COLO668 (cell line): Measurements from ENCODE around the gene TMEM185A.
"Not testable (repeated sequence)": the region's sequence is repeated elsewhere in the genome, so short reads cannot be mapped to it uniquely, and the experiment has no call there.

Experiments
- DNase-seq: peaks from one replicate; lab custom pipeline; 2025; ENCODE audit not compliant: unreplicated experiment; lab: John Stamatoyannopoulos, UW

Gene TMEM185A

DNA sequence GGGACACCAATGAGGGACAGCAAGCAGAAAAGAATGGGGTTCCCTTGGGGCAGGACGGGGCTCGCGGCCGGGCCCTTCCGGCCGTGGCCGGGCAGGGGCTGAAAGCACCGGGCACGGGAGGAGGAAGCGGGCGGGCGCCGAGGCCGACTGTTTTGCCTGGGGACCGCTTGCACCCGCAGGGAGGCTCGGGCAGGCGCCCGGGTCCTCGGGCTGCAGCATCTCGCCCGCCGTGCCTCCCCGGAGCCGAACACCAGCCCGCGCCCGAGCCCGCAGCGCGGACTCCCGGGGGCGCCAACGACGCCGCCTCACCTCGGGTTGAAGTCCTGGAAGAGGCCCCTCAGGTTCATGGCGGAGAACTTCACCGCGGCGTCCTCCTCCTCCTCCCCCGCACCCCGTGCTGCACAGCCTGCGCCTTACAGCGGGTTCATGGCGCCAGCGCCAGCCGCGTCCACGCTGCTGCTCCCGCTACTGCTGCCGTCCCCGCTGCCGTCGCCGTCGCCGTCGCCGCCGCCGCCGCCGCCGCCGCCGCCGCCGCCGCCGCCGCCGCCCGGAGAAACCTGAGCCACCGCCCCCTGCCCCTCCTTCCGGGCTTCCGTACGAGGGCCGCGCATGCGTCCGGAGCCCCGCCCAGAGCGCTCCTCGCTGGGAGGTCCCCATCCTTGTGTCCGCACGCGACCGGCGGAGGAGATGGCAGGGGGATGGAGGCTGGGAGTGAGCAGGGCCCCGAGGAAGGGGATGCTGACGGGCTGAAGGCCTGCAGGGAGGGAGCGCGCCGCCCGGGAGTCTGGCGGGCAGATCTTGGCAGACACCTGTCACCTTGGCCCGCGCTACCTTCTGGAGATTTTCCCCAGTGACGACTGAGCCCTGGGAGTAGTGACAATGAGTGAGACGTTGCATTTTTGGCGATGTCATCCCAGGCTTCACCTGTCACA, at the start of gene TMEM185A:
TSS of gene TMEM185A (minus strand) at position 559 of the 932 bp plus-strand sequence. CDS start at position 347, 212 bp downstream.
- DNase-seq: peak; percentile 89

DNA sequence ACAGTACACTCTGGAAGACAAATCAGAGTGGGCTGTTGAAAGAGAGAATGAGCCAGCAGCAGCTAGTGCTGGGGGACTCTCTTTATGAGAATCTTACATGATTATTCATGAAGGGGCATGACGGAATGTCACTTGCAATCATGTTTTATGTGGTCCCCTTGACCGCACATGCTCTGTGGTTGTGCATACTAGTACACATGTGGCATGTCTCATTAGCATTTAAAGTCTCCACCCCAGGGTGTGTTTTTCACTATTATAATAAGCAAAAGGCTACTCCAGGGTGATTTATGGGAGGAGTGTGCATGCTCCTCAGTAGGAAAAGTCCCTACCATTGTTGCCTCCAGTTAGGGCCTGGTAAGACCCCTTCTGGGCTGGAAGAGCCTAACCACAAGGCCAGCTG, 49.6 kb upstream of the TMEM185A start:
- DNase-seq: no peak

DNA sequence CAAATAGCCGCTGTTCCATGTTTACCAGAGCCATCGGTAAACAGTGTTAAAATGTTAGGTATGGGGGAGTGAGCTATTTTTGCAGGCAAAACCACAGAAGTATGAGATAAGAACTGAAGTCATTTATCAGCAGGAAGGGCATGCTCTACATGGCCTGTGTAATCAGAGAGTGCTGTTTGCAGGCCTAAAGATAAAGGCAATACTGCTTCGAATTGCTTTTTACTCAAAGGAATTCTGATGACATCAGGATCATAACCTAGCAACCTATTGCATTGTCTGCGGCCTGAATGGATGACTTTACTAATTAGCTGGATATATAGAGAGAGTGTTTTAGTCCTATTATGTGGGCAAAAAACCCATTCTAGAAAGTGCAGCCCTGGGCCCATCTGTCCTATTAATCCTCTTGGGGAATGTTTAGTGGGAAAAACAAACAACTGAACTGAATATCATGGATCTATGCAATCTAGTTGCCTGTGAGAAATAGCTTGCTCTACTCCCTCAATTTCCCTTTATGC, 47.6 kb upstream of the TMEM185A start:
- not testable (repeated sequence) for DNase-seq

DNA sequence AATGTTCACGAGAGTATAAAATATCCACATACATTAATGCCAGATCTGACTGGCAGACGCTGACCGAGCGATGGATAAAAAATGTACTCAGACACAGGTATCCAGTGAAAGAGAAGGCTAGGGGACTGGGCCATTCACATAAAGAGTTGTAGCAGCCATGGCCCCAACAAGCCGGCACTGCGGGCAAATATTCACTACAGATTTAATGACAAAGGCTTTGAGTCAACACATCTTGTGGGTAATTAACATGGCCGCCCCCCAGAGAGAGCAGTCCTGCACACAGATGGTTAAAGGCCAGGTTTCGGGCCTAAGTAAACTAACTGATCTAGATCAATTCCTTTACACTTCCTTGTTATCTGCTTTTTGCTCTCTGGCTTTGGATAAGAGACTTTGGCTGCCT, 44.0 kb upstream of the TMEM185A start:
- not testable (repeated sequence) for DNase-seq

DNA sequence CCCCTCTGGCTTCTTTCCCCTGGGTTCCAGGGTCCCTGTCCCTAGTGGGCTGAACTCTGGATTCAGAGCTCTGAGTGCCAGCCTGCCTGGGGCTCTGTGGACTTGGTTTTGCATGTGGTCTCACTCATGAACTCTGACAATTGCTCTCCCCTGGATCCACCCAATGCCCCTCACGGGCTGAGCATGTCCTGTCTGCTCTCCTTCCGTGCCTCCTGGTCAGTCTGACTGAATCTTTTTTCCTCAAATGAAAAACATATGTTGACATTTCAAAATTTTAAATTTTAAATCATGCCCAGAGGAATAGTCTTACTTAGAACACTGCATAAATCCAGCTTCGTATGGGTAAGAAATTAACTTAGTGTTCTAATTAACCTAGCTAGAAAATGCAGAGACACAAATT, 43.5 kb upstream of the TMEM185A start:
- DNase-seq: not testable (repeated sequence)

DNA sequence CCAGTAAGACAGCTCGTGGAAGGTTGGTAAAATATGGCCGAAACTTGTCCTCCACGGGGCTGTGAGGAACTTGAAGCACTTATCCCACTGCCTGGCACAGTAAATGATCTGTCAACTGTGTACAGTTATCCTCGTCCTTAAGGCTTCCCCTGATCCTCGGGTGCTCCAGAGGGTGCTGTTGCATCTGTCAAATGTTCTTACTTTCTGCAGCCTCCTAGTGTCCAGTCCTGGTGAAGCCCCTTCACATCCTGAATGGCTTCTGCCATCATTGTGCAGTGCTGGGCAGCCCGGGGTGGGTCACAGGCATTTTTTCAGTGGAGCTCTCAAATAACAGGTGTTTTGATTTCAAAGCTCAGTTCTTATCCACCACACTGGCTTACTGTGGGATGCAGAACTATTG, 29.0 kb upstream of the TMEM185A start:
- DNase-seq: not testable (repeated sequence)

DNA sequence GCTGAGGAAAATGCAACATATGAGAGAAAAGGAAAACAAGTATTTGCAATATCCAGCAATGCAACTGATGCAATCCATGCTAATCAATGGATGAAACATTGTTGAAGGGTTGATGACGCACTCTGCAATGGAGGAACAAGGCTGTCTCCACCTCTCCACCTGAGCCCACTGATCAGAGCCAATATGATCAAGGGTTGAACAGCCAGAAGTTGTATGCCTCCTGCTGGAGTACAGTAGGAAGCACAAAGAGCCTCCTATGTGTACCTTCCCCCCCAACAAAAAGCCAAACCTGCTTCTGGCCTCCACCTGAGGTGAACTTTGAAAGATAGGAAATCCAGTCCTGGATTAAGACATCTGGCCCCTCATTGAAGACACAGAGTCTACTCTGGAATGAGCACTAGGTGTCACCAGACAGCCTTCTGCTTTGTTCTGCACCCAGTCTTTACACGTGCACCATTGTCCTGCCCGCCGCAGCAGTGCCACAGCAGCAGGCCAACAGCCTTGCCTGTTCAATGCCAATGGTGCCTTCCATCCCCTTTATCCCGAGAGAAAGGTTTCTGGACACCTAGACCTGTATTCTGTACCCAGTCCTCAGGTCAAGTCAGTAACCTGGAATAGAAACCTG, 24.8 kb upstream of the TMEM185A start:
- DNase-seq: not testable (repeated sequence)

DNA sequence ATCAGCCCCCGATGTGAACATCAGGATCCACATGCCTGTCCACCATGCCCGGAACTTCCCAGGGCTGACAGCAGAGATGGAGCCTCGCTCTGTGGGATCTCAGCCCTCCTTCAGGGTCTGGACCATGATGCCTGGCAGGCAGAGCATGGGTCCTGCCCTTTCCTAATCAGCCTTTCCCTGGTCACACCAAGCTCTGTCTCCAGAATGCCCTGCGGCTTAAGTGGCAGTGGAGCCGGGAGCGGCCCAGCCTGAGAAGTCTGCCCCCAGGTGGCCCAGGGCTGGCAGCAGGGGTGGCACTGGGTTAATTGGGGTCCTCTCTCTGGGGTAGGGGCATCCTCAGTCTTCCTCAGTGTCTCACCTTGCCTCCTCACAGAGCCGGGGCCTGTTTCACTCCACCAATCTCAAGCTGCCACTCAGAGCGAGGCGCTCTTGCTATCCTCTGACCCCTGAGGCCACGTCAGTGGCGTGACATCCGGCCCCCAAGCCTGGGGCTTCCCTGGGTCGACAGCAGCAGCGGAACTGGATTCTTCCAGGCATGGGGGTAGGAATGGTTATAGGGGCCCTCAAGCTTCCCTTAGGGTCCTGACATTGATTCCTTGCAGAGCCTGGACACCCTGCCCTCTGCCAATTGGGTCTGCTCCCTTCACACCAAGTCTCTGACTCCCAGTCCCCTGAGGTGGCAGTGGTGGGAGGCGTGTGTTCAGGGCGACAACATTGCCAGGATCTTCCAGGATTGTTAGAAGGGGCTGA, 20.8 kb upstream of the TMEM185A start:
- no peak for DNase-seq

DNA sequence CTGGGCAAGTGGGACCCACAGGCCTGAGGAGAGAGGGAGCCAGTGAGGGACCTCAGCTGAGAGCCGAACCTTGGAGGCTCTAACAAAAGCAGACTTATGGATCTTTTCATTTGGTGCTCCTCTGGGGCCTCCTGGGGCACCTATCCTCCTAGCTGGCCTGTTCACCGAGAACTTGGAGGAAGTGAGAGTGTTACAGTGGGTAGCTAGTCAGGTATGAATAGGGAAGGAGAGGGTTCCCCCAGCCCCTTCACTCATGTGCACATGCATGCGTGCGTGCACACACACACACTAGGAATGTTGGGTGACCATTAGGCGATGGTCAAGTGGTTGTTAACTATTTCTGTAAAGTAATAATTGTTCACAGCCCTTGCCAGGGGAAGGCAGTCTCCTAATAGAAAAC, 18.6 kb upstream of the TMEM185A start:
- DNase-seq: no peak

DNA sequence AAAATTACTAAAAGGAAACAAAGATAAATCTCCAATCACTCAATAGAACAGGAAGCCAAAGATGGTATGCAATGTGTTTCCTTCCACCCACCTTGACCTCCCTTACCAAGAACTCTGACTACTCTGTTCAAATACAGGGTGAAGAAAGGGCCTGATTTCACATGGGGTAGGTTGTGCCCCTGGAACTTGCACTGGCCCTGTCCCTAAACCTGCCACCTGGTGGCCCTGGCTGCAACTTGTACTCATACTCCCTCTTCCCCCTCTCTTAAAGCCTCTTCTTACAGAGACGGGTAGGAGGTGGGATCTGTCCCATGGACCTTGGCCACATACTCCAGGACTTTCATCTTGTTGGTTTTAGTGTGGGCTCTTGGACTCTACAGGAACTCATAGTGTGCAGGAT, 17.3 kb upstream of the TMEM185A start:
- no peak for DNase-seq

DNA sequence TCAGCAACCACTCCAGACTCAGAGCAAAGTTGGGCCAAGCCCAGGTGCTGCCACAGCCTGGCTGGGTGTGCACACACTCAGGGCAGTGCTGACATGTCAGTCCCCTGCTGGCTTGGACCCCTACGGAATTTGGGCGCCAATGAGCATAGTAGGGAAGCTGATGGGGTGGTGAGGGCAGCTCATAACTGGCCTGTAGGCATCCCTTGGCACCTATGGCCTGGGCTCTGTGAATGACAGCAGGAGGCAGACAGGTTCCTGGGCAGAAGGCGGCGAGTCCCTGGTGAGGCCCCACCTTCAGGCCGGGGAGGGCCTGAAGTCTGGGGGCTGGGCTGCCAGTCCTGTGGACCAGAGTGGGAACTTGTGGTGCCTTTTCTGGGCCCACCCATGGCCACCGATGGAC, 15.9 kb upstream of the TMEM185A start:
- no peak for DNase-seq

DNA sequence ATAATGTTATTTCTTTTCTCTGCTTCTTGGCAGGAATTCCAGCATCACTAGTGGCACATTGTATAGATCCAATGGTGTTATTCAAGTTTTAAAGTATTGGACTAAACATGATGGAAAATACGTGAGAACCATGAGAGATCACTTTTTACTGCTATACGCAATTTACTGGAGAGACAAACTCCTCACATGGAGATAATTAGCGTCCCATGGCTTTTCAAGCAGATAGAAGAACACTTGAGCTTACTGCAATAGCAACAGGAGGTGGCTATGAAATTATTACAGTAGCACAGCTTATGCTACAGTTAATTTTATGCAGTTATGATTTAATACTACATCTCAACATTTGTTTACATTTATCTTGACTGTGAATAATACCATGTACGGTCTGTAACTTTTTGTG, 11.9 kb upstream of the TMEM185A start:
- DNase-seq: no peak

DNA sequence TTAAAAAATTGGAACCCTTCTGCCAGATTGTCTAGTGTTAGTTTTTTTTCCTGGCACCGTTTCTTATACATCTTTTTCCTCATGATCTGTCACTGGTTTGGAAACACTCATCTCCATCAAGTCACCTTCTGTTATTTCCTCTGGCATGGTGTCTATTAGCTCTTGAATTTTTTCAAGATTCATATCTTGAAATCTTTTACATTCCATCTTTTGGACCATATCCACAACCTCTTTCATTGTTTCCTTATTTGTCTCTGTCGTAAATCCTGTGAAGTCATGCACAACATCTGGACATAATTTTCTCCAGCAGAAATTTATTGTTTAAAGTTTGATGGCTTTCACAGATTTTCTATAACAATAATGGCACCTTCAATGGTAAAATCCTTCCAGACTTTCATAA, 10.2 kb upstream of the TMEM185A start:
- no peak for DNase-seq

DNA sequence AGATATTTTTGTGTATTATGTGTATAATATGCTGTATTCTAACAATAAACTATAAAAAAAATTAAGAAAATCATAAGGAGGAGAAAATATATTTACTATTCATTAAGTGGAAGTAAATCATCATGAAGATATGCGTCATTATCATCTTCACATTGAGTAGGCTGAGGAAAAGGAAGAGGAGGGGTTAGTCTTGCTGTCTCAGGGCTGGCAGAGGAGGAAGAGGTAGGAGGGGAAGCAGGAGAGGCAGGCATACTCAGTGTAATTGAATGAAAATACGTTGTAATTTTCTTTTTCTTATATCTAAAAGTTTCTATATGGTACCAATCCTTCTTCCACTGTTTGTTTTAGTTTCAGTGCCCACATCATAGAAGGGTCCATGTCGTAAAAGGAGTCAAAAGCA, 9.8 kb upstream of the TMEM185A start:
- no peak for DNase-seq

DNA sequence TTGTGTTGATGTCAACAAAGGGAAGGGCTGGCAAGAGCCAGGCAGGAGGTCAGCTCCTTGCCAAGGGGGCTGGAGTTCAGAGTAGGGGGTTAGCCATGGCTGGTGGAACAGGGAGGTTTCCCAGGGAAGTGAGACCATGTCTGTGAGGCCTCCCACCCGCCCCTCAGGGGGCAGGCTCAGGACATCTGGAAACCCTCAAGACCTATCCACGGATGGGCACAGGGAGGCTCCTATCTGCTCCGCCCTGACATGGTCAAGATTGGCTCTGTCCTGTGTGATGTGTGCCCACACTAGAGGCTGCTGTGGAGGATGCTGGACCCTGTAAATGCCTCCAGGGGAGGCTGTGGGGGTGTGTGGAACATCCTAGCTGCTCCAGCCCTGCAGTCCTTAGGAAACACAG, 8.0 kb upstream of the TMEM185A start:
- no peak for DNase-seq

DNA sequence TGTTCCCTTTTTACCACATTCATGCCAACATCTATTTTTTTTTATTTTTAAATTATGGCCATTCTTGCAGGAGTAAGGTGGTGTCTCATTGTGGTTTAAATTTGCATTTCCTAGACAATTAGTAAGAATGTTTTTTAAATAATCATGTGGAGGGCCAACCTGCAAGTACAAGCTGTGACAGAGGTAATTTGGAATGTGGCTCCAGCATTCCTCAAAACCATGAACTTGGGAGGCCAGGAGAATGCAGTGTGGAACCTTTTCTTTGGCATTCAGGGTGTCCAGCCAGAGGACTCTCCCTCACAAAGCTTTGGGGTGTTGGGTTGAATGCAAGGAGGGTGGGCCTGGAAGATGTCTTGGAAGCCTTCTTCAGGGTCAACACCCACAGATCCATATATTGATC, 7.3 kb upstream of the TMEM185A start:
- DNase-seq: no peak

DNA sequence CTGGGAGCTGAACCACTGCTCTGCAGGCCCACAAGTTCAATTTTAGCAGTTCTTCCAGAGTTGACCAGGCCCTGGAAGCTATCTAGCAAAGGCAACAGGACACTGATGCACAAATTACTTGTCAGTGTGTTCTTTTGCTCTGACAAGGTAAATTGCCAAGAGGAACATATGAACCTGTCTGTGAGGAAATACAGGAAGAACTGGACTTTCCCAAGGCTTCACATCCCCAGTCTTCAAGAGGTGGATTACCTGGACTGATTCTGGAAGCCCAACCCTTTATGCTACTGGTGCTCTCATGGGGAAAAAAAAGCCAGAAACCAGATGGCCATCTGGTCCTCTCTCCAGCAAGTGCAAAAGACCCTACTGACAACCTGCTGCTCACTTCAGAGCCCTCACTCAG, 1.9 kb upstream of the TMEM185A start:
- no peak for DNase-seq

DNA sequence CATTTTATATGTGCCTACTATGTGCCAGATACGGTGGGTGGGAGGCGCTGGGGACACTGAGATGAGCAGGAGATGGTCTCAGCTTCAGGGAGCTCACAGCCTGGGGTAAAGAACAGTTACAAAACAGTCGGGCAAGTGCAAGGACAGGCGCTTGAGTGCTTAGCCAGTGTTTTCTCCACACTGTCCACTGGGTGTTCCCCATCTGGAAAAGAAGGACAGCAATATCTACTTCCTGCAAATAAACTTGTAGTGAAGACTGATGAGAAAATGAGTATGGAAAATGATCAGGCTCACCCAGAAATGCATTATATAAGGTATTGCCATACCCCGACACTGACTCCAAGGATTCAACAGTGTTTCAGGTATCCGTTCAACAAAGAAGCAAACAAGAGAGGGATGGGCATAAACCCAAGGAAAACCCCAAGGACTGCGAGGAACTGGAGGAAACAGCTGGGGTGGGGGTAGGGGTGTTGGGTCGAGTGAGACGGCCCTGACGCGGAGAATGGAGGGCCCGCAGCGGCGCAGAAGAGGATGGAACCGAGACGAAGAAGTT, 835 bp downstream of the TMEM185A start:
- peak; percentile 10 for DNase-seq

DNA sequence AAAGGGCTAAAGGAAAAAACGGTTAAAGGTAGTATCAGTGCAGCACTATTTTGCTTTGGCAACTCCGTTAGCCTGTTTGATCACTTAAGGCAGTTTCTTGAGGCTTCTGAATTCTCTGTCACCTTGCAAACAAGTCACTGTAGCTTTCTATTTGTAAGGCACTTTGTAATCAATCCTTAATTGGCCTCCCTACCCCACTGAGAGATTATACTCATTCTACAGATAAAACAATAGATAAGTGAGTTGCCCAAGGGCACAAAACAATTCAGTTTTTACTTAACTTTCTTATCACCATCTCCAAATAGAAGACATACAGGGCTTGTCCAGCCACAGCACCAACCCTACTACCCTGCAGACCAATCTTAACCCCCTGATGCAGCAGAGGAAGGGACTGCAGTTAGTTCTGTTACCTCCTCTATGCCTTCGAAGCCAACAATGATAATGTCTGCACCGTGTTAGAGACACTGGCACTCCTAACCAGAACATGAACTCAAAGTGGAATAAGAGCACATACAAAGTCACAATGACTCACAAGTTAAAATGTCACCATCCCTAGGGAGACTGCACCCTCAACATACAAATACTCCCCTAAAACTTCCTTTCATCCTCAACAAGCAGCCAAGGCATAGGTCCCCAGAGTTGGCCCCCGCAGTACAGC, 1.7 kb downstream of the TMEM185A start:
- DNase-seq: no peak

DNA sequence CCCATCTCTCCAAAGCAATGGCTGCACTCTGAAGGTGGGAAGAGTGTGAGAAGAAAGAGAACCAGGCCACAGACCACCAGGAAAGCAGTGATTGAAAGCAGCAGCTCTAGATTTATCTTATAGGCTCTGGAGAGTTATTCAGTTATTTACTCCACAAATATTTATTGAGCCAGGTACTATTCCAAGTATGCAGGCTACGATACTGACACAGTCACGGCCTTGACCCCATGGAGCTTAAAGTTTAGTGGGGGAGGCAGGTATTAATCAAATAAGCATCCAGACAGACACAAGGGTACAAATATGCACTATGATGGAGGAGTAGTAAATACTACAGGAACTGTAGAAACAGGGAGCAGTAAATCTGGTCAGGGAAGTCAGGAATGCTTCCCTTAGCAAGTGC, 2.8 kb downstream of the TMEM185A start:
- no peak for DNase-seq

DNA sequence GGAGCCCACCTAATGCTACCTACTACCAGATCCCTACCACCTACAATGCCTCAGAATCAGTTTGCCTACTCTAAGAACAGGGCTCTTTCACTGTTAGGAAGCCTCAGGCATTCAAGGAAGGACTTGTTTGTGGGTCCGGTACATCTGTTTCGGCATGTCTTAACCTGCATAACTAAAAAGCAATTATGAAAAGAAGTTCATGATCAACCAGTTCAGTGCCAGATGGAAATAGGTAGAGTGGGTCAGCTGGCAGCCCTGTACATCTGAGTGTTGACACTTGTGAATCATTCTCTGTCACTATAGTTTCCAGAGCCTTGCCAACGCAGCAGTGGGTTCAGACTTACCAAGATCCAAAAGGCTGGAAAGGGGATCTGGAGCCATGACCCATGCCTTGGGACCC, 3.3 kb downstream of the TMEM185A start:
- DNase-seq: peak; percentile 16
